Breast epithelium (tissue), 3 donors: Measurements from ENCODE around the gene CCDC127.

ENCODE experiments used
- CTCF ChIP-seq, 3 donors: fragments of 450-650 bp; IDR thresholded peaks; one replicate each; pipeline ENCODE4 v1.5.1; 2016 to 2017; ENCODE audit warnings: antibody characterized with exemption in 3 of 3, mild to moderate bottlenecking in 3 of 3, moderate library complexity in 3 of 3
- POLR2A ChIP-seq: fragments of 450-650 bp; IDR thresholded peaks from one replicate; pipeline ENCODE4 v1.6.1; 2016; ENCODE audit warnings: antibody characterized with exemption, mild to moderate bottlenecking, moderate library complexity
- POLR2AphosphoS5 ChIP-seq, 3 donors: sonication (generic); formaldehyde crosslinking; IDR thresholded peaks; one replicate each; pipeline ENCODE4 v1.6.1; 2017; ENCODE audit warnings: antibody characterized with exemption in 3 of 3

- no peak for TF ChIP-seq CTCF (IDR thresholded peaks at IDR 0.05)
- no peak for TF ChIP-seq POLR2AphosphoS5 (IDR thresholded peaks at IDR 0.05)
- no peak for TF ChIP-seq POLR2A
Measured at GRCh38 chr5:195401-196160, 22.4 kb downstream of the CCDC127 start.
